HFFc6 (cell line): Measurements from ENCODE around the gene CDH23. TPM values are rescaled to one million over a fixed set of nuclear protein-coding genes. Genes with fewer than 3 reads are reported as not detected.
A peak's percentile ranks its signal among the peaks of the same experiment; 100 is the strongest.

ENCODE experiments used
- DNase-seq: peaks from one replicate; pipeline ENCODE4 v3.0.0-alpha.2; 2018
- H3K27ac Mint-ChIP-seq: 2 replicates; pipeline ENCODE4 v1.8.0; 2020; ENCODE audit warnings: mild to moderate bottlenecking, mixed read lengths
- H3K27me3 Mint-ChIP-seq: 2 replicates; pipeline ENCODE4 v1.8.0; 2021; ENCODE audit warnings: mild to moderate bottlenecking, moderate library complexity, mixed read lengths; ENCODE audit not compliant: insufficient read depth
- H3K36me3 Mint-ChIP-seq: 2 replicates; pipeline ENCODE4 v1.8.0; 2021; ENCODE audit warnings: low read depth, mixed read lengths
- H3K4me1 Mint-ChIP-seq: 2 replicates; pipeline ENCODE4 v1.8.0; 2020; ENCODE audit warnings: low read depth, mixed read lengths
- H3K4me3 Mint-ChIP-seq: 2 replicates; pipeline ENCODE4 v1.8.0; 2020; ENCODE audit warnings: mild to moderate bottlenecking, moderate library complexity, mixed read lengths
- H3K9me3 Mint-ChIP-seq: 2 replicates; pipeline ENCODE4 v1.8.0; 2020; ENCODE audit warnings: mild to moderate bottlenecking, mixed read lengths
- total RNA-seq, 6 experiments: library from RNA; stranded (reverse); fragmentation: NEBNext Ultra II Directional; extraction: Animal tissue kit (Norgen Biotek cat#: 25700); gene quantifications; 2 replicates in 1 of 6; 3 replicates in 5 of 6; pipeline ENCODE4 v1.2.3, GENCODE V29; 2021
- TF ChIP-seq, protein P1 (sequence below): fragments of 200-600 bp; sonication (generic); IDR thresholded peaks from 2 replicates; pipeline ENCODE4 v1.5.0; 2021; ENCODE audit warnings: antibody characterized with exemption, mild to moderate bottlenecking

CDH23 gene
- total RNA-seq, 6 experiments from 2014 or later: 0.02 to 0.11 (median 0.04) TPM; not detected in 2

DNA sequence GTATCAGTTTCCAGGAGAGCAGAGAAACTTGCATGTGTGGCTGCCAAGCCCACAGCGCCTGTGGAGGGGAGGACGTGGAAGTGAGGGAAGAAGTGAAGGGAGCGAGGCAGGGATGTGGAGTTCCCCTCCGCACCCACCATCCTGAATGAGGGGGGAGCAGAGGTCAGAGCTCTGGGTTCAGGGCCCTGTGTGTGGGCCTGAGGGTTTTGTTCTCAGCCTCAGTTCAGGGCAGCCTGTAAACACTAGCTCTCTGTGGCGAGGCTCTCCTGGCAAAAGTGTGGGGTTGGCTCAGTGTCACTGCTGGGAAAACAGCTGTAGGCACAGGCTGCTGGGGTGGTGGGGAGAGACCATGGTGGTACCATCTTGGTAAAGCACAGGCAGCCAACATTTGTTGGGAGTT lies 214.4 kb downstream of the CDH23 start:
- H3K4me1 Mint-ChIP-seq: peaks cover 8% of the 10 kb centered on the region

DNA sequence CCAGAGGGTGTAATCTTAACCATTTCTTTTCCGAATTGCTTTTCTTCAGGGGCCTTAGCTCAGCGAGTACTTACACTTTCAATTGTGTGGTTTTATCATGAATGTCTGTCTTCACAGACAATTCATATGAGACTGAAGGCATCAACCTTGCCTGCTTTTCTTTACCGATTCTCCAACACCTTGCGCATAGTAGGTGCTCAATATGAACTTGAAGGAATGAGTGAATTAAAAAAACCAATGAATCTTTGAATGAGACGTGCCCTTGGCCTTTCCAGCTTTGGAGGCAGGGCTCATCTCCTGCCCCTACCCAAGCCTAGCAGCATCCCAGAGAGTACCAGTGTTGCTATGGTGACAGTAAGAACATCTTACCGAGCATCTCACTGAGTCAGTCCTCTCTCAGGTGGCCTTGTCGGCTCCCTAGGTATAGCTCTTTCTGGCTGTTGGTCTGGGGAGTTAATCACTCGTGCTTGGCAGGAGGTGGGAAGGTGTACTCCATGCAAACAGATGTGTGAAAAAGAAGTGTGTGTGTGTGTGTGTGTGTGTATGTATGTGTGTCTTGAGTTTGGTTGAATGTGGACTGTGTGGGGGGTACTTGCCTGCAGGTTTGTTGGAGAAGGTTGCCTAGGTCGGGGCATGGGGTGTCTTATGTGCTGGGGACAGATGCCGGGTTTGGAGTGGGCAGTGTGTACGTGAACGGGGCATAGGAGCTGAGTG lies 215.1 kb downstream of the CDH23 start:
- no peak overlapping the region for H3K4me3 Mint-ChIP-seq
- no peak for DNase-seq
- H3K27me3 Mint-ChIP-seq: peaks cover 24% of the 10 kb centered on the region
- H3K9me3 Mint-ChIP-seq: peaks cover under 1% of the 10 kb centered on the region; the same call in 1 of the 2 replicates
- TF ChIP-seq, protein P1, sequence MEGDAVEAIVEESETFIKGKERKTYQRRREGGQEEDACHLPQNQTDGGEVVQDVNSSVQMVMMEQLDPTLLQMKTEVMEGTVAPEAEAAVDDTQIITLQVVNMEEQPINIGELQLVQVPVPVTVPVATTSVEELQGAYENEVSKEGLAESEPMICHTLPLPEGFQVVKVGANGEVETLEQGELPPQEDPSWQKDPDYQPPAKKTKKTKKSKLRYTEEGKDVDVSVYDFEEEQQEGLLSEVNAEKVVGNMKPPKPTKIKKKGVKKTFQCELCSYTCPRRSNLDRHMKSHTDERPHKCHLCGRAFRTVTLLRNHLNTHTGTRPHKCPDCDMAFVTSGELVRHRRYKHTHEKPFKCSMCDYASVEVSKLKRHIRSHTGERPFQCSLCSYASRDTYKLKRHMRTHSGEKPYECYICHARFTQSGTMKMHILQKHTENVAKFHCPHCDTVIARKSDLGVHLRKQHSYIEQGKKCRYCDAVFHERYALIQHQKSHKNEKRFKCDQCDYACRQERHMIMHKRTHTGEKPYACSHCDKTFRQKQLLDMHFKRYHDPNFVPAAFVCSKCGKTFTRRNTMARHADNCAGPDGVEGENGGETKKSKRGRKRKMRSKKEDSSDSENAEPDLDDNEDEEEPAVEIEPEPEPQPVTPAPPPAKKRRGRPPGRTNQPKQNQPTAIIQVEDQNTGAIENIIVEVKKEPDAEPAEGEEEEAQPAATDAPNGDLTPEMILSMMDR: no peak
- no peaks in the 10 kb centered on the region for H3K36me3 Mint-ChIP-seq
- peaks cover 8% of the 10 kb centered on the region for H3K4me1 Mint-ChIP-seq
- no peak overlapping the region for H3K27ac Mint-ChIP-seq

More for the DNA sequence above, 214.4 kb downstream of the CDH23 start:
- DNase-seq: no peak
- Mint-ChIP-seq H3K27me3 (peaks cover 23% of the 10 kb centered on the region), H3K9me3 (no peaks in the 10 kb centered on the region), H3K27ac (no peak overlapping the region), H3K36me3 (no peaks in the 10 kb centered on the region), H3K4me3 (no peak overlapping the region)
- TF ChIP-seq, protein P1: no peak

DNA sequence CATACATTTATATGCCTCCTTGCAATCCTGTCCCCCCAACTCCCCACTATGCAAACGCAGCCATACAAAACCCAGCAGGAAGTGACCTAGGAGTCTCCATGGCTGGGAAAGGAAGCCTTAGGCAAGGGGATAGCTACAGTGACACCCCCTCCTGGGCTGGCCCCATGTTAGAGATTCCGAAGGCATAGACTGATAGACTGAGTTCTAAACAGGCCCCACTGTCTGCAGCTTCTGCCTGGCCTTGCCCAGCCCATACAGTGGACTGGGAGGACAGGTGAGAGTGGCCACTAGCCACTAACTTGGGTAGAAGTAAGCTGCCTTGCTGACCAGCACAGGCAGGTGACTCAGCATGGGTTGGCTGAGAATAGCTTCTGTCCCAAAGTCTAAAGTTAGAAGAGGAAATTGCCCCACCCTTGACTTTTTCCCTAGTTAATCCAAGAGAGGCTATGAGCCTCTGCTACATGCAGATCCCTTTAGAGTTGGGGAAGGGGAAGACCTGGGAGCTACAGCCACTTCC lies 216.6 kb downstream of the CDH23 start:
- no peak overlapping the region for H3K27ac Mint-ChIP-seq
- no peaks in the 10 kb centered on the region for H3K36me3 Mint-ChIP-seq
- H3K27me3 Mint-ChIP-seq: peaks cover 28% of the 10 kb centered on the region
- DNase-seq: peak; percentile 9
- H3K4me3 Mint-ChIP-seq: no peak overlapping the region
- H3K4me1 Mint-ChIP-seq: peaks cover 8% of the 10 kb centered on the region
- TF ChIP-seq, protein P1: no peak
- H3K9me3 Mint-ChIP-seq: peaks cover 7% of the 10 kb centered on the region; the same call in 1 of the 2 replicates

DNA sequence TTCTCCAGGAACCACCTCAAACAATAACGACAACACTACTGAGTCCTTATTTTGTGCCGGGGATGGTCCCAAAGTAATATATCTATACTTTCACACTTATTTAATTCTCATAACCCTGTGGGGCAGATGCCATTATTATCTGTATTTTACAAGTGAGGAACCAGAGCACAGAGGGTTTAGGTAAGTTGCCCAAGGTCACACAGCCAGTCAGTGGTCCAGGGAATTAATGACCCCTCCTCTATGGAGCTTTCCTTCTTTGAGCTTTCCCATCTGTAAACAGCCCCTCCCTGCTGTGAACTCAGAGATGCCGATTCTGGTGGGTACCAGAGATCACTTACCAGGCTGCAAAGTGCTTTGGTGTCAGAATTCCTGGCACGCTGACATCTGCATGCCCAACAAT lies 217.2 kb downstream of the CDH23 start:
- no peak for DNase-seq
- Mint-ChIP-seq H3K4me3 (no peak overlapping the region), H3K9me3 (peaks cover 7% of the 10 kb centered on the region; the same call in 1 of the 2 replicates), H3K27me3 (peaks cover 28% of the 10 kb centered on the region), H3K27ac (no peak overlapping the region), H3K36me3 (no peaks in the 10 kb centered on the region), H3K4me1 (peaks cover 8% of the 10 kb centered on the region)
- TF ChIP-seq, protein P1: no peak

DNA sequence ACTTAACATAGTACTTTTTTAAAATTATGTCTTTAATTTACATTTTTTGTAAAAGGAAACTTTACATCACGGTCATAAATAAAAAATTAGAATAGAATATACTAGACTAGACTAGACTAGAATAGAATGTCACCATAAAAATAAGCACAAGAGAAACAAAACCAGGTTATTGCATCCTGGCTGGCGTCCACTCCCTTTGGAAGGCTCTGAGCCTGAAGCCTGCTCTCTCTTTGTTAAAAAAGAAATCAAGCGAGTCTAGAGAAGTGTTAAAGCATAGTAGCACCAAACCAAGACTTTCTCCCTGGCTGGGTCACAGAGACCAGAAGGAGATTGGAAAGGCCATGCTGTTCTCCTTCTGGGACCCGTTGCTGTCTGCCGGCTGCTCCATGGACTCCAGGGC lies 218.2 kb downstream of the CDH23 start:
- Mint-ChIP-seq H3K36me3 (no peaks in the 10 kb centered on the region), H3K27me3 (peaks cover 24% of the 10 kb centered on the region), H3K4me1 (peaks cover 8% of the 10 kb centered on the region), H3K9me3 (peaks cover 7% of the 10 kb centered on the region; the same call in 1 of the 2 replicates), H3K4me3 (no peak overlapping the region), H3K27ac (no peak overlapping the region)
- TF ChIP-seq, protein P1: no peak
- no peak for DNase-seq
